Activated naive CD8-positive, alpha-beta T cell (primary cell): ENCODE measurements around the gene PCDHA4.
"Not testable (repeated sequence)": the region's sequence is repeated elsewhere in the genome, so short reads cannot be mapped to it uniquely, and the experiment has no call there.

Experiments used
- H3K27ac Mint-ChIP-seq: one replicate; pipeline ENCODE4 v1.8.0; 2021; ENCODE audit warnings: mixed read lengths
- H3K27me3 Mint-ChIP-seq: one replicate; pipeline ENCODE4 v1.8.0; 2021; ENCODE audit warnings: mixed read lengths
- H3K36me3 Mint-ChIP-seq: one replicate; pipeline ENCODE4 v1.8.0; 2021; ENCODE audit warnings: mixed read lengths
- H3K4me1 Mint-ChIP-seq: one replicate; pipeline ENCODE4 v1.8.0; 2021; ENCODE audit warnings: low read depth, mixed read lengths
- H3K4me3 Mint-ChIP-seq: one replicate; pipeline ENCODE4 v1.8.0; 2021; ENCODE audit warnings: mild to moderate bottlenecking, mixed read lengths
- H3K9me3 Mint-ChIP-seq: one replicate; pipeline ENCODE4 v1.8.0; 2021; ENCODE audit warnings: low read depth, mixed read lengths

Gene PCDHA4

DNA sequence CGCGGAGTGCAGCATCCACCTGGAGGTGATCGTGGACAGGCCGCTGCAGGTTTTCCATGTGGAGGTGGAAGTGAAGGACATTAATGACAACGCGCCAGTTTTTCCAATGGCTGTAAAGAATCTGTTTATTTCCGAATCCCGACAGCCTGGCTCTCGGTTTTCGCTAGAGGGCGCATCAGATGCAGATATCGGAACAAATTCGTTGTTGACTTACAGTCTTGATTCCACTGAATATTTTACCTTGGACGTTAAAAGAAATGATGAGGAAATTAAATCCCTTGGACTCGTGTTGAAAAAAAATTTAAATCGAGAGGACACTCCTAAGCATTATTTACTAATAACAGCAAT lies 5.4 kb upstream of the PCDHA4 start:
- Mint-ChIP-seq H3K36me3 (peaks cover 24% of the 10 kb centered on the region), H3K4me3 (no peak overlapping the region), H3K27me3 (peaks cover 44% of the 10 kb centered on the region), H3K9me3 (peaks cover 23% of the 10 kb centered on the region), H3K4me1 (no peaks in the 10 kb centered on the region), H3K27ac (no peak overlapping the region)

DNA sequence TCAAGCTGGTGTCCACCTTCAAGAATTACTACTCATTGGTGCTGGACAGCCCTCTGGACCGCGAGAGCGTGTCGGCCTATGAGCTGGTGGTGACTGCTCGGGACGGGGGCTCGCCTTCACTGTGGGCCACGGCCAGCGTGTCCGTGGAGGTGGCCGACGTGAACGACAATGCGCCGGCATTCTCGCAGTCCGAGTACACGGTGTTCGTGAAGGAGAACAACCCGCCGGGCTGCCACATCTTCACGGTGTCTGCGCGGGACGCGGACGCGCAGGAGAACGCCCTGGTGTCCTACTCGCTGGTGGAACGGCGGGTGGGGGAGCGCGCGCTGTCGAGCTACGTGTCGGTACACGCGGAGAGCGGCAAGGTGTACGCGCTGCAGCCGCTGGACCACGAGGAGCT lies 4.5 kb upstream of the PCDHA4 start:
- Mint-ChIP-seq H3K36me3 (peaks cover 27% of the 10 kb centered on the region), H3K27me3 (peaks cover 47% of the 10 kb centered on the region), H3K9me3 (peaks cover 27% of the 10 kb centered on the region)
- H3K4me1 Mint-ChIP-seq, H3K27ac Mint-ChIP-seq, H3K4me3 Mint-ChIP-seq: not testable (repeated sequence)

DNA sequence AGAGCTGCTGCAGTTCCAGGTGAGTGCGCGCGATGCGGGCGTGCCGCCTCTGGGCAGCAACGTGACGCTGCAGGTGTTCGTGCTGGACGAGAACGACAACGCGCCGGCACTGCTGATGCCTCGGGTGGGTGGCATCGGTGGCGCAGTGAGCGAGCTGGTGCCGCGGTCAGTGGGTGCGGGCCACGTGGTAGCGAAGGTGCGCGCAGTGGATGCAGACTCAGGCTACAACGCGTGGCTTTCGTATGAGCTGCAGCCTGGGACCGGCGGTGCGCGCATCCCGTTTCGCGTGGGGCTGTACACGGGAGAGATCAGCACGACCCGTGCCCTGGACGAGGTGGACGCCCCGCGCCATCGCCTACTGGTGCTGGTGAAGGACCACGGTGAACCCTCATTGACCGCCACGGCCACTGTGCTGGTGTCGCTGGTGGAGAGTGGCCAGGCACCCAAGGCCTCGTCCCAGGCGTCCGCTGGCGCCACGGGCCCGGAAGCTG lies 4.0 kb upstream of the PCDHA4 start:
- Mint-ChIP-seq H3K9me3 (peaks cover 27% of the 10 kb centered on the region), H3K36me3 (peaks cover 30% of the 10 kb centered on the region), H3K27me3 (peaks cover 47% of the 10 kb centered on the region), H3K4me3 (no peak overlapping the region), H3K4me1 (no peaks in the 10 kb centered on the region), H3K27ac (no peak overlapping the region)

DNA sequence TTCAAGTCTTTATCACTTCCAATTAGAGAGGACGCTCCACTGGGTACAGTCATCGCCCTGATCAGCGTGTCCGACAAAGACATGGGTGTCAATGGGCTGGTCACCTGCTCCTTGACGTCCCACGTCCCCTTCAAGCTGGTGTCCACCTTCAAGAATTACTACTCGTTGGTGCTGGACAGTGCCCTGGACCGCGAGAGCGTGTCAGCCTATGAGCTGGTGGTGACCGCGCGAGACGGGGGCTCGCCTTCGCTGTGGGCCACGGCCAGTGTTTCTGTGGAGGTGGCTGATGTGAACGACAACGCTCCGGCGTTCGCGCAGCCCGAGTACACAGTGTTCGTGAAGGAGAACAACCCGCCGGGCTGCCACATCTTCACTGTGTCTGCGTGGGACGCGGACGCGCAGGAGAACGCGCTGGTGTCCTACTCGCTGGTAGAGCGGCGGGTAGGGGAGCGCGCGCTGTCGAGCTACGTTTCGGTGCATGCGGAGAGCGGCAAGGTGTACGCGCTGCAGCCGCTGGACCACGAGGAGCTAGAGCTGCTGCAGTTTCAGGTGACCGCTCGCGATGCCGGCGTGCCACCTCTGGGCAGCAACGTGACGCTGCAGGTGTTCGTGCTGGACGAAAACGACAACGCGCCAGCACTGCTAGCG lies 1.5 kb downstream of the PCDHA4 start:
- H3K27me3 Mint-ChIP-seq, result peaks cover 38% of the 10 kb centered on the region
- not testable (repeated sequence) for H3K4me1 Mint-ChIP-seq, H3K27ac Mint-ChIP-seq, H3K4me3 Mint-ChIP-seq
- H3K9me3 Mint-ChIP-seq, result peaks cover 26% of the 10 kb centered on the region
- peaks cover 22% of the 10 kb centered on the region for H3K36me3 Mint-ChIP-seq

DNA sequence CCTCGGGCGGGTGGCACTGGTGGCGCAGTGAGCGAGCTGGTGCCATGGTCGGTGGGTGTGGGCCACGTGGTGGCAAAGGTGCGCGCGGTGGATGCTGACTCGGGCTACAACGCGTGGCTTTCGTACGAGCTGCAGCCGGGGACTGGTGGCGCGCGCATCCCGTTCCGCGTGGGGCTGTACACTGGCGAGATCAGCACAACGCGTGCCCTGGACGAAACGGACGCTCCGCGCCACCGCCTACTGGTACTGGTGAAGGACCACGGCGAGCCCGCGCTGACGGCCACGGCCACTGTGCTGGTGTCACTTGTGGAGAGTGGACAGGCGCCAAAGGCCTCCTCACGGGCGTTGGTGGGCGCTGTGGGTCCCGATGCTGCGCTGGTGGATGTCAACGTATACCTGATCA lies 2.0 kb downstream of the PCDHA4 start:
- Mint-ChIP-seq H3K4me1 (no peaks in the 10 kb centered on the region), H3K9me3 (peaks cover 21% of the 10 kb centered on the region), H3K27ac (no peak overlapping the region), H3K27me3 (peaks cover 35% of the 10 kb centered on the region), H3K4me3 (no peak overlapping the region), H3K36me3 (peaks cover 21% of the 10 kb centered on the region)

DNA sequence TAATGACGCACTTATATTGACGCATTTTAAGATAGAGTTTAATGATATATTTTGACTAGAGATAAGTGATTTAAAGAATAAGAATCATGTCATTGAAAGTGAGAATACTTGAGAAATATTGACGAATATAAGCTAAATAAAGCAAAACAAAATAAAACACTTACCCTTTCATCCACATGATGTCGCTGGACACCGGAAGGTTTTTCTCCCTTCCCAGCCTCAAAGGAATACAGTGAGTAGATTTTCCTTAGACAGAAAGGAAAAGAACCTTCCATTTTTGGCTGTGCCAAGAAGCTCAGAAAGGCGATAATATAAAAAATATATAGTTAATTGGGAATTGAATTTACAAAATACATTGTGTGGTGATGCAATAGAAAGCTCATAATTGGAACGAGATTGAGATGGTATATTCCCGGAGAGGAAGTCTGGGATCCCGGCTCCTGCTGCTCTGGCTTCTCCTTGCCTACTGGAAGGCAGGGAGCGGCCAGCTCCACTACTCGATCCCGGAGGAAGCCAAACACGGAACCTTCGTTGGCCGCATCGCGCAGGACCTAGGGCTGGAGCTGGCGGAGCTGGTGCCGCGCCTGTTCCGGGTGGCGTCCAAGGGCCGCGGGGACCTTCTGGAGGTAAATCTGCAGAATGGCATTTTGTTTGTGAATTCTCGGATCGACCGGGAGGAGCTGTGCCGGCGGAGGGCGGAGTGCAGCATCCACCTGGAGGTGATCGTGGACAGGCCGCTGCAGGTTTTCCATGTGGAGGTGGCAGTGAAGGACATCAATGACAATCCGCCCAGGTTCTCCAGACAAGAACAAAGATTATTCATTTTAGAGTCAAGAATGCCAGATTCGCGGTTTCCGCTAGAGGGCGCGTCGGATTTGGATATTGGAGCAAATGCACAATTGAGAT lies 14.8 kb downstream of the PCDHA4 start, which contains the start of gene PCDHA5:
PCDHA5 (plus strand) TSS at position 239 of the 906 bp plus-strand sequence.
- Mint-ChIP-seq H3K36me3 (peaks cover 9% of the 10 kb centered on the region), H3K27me3 (peaks cover 6% of the 10 kb centered on the region), H3K4me1 (no peaks in the 10 kb centered on the region), H3K27ac (no peak within 1 kb of the TSS), H3K9me3 (peaks cover 7% of the 10 kb centered on the region), H3K4me3 (no peak within 1 kb of the TSS)

DNA sequence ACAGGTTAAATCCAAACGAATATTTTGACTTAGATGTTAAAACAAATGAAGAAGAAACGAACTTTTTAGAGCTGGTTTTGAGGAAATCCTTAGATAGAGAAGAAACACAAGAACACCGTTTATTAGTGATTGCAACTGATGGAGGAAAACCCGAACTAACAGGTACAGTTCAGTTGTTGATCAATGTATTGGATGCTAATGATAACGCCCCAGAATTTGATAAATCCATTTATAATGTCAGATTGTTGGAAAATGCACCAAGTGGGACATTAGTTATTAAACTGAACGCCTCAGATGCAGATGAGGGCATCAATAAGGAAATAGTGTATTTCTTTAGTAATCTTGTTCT lies 15.4 kb downstream of the PCDHA4 start:
- H3K4me3 Mint-ChIP-seq, result no peak overlapping the region
- peaks cover 12% of the 10 kb centered on the region for H3K36me3 Mint-ChIP-seq
- H3K9me3 Mint-ChIP-seq, result peaks cover 11% of the 10 kb centered on the region
- H3K27ac Mint-ChIP-seq, result no peak overlapping the region
- H3K4me1 Mint-ChIP-seq, result no peaks in the 10 kb centered on the region
- peaks cover 10% of the 10 kb centered on the region for H3K27me3 Mint-ChIP-seq

DNA sequence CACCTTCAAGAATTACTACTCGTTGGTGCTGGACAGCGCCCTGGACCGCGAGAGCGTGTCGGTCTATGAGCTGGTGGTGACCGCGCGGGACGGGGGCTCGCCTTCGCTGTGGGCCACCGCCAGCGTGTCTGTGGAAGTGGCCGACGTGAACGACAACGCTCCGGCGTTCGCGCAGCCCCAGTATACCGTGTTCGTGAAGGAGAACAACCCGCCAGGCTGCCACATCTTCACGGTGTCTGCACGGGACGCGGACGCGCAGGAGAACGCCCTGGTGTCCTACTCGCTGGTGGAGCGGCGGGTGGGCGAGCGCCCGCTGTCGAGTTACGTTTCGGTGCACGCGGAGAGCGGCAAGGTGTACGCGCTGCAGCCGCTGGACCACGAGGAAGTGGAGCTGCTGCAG lies 16.1 kb downstream of the PCDHA4 start:
- not testable (repeated sequence) for H3K4me1 Mint-ChIP-seq, H3K36me3 Mint-ChIP-seq, H3K27ac Mint-ChIP-seq, H3K4me3 Mint-ChIP-seq
- Mint-ChIP-seq H3K27me3 (peaks cover 17% of the 10 kb centered on the region), H3K9me3 (peaks cover 11% of the 10 kb centered on the region)

DNA sequence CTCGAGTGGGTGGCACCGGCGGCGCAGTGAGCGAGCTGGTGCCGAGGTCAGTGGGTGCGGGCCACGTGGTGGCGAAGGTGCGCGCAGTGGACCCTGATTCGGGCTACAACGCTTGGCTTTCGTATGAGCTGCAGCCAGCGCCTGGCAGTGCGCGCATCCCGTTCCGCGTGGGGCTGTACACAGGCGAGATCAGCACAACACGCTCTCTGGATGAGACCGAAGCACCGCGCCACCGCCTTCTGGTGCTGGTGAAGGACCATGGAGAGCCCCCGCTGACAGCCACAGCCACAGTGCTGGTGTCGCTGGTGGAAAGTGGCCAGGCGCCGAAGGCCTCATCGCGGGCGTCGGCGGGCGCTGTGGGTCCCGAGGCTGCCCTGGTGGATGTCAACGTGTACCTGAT lies 16.6 kb downstream of the PCDHA4 start:
- H3K27ac Mint-ChIP-seq, result no peak overlapping the region
- no peak overlapping the region for H3K4me3 Mint-ChIP-seq
- H3K36me3 Mint-ChIP-seq, result peaks cover 10% of the 10 kb centered on the region
- peaks cover 14% of the 10 kb centered on the region for H3K9me3 Mint-ChIP-seq
- peaks cover 17% of the 10 kb centered on the region for H3K27me3 Mint-ChIP-seq
- H3K4me1 Mint-ChIP-seq, result no peaks in the 10 kb centered on the region

DNA sequence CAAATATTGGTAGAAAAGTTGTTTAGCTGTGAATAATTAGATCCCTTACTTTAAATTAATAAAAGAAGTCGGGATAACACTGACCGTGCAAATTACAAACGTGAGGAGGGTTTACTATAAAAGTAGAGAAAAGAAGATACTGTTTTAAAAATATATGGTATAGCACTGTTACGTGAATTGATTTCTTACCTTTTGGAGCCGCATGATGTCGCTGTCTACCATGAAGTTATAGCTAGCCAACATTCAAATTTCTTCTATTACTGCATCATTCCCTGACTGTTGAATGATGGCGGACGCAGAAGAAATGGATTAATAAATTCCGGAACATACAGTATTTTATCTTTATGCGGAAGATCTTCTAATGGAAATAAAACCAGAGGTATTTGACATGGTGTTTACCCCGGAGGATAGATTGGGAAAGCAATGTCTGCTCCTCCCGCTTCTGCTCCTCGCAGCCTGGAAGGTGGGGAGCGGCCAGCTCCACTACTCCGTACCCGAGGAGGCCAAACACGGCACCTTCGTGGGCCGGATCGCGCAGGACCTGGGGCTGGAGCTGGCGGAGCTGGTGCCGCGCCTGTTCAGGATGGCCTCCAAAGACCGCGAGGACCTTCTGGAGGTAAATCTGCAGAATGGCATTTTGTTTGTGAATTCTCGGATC lies 21.0 kb downstream of the PCDHA4 start, which contains the start of gene PCDHA6:
PCDHA6 (plus strand) TSS at position 257 of the 658 bp plus-strand sequence; CDS start at position 389, 132 bp downstream.
- Mint-ChIP-seq H3K36me3 (peaks cover 17% of the 10 kb centered on the region), H3K9me3 (peaks cover 20% of the 10 kb centered on the region), H3K27ac (no peak within 1 kb of the TSS), H3K4me3 (peak within 1 kb of the TSS; percentile 2), H3K27me3 (peaks cover 33% of the 10 kb centered on the region), H3K4me1 (no peaks in the 10 kb centered on the region)

DNA sequence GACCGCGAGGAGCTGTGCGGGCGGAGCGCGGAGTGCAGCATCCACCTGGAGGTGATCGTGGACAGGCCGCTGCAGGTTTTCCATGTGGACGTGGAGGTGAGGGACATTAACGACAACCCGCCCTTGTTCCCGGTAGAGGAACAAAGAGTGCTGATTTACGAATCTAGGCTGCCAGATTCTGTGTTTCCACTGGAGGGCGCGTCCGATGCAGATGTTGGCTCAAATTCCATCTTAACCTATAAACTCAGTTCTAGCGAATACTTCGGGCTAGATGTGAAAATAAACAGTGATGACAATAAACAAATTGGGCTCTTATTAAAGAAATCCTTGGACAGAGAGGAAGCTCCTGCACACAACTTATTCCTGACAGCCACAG lies 21.5 kb downstream of the PCDHA4 start:
- peak overlapping the region; percentile 2 for H3K4me3 Mint-ChIP-seq
- H3K27me3 Mint-ChIP-seq, result peaks cover 37% of the 10 kb centered on the region
- peaks cover 20% of the 10 kb centered on the region for H3K36me3 Mint-ChIP-seq
- H3K9me3 Mint-ChIP-seq, result peaks cover 20% of the 10 kb centered on the region
- no peak overlapping the region for H3K27ac Mint-ChIP-seq
- no peaks in the 10 kb centered on the region for H3K4me1 Mint-ChIP-seq

DNA sequence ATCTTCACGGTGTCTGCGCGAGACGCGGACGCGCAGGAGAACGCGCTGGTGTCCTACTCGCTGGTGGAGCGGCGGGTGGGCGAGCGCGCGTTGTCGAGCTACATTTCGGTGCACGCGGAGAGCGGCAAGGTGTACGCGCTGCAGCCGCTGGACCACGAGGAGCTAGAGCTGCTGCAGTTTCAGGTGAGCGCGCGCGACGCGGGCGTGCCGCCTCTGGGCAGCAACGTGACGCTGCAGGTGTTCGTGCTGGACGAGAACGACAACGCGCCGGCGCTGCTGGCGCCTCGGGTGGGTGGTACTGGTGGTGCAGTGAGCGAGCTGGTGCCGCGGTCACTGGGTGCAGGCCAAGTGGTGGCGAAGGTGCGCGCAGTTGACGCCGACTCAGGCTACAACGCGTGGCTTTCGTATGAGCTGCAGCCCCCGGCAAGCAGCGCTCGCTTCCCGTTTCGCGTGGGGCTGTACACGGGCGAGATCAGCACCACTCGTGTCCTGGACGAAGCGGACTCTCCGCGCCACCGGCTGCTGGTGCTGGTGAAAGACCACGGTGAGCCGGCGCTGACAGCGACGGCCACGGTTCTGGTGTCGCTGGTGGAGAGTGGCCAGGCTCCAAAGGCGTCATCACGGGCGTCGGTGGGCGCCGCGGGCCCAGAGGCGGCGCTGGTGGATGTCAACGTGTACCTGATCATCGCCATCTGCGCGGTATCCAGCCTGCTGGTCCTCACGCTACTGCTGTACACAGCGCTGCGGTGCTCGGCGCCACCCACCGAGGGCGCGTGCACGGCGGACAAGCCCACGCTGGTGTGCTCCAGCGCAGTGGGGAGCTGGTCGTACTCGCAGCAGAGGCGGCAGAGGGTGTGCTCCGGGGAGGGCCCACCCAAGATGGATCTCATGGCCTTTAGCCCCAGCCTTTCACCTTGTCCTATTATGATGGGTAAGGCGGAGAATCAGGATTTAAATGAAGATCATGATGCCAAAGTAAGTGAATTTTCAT lies 22.9 kb downstream of the PCDHA4 start:
- Mint-ChIP-seq H3K27me3 (peaks cover 45% of the 10 kb centered on the region), H3K36me3 (peaks cover 26% of the 10 kb centered on the region), H3K9me3 (peaks cover 25% of the 10 kb centered on the region)
- not testable (repeated sequence) for H3K4me1 Mint-ChIP-seq, H3K4me3 Mint-ChIP-seq, H3K27ac Mint-ChIP-seq

DNA sequence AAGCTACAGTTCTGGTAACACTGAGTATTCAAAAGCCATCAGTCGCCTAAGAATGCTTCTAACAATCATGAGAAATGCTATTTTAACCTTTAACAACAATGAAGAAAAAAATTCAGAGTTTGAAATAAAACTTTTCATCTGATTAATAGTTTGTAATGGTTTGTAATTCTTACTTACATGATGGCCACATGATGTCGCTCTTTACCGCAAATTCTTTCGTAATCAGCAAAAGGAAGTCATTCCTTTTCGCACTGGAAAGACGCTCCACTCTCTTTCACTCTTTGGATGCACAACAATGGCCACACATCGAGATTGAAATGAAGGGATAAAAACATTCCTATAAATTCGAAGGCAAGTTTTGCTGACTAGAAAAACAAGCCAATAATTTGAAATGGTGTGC lies 27.1 kb downstream of the PCDHA4 start, which contains the start of gene PCDHA7:
PCDHA7 (plus strand) TSS at position 277 of the 400 bp plus-strand sequence; CDS start at position 392, 115 bp downstream.
- H3K9me3 Mint-ChIP-seq, result peaks cover 15% of the 10 kb centered on the region
- H3K27me3 Mint-ChIP-seq, result peaks cover 29% of the 10 kb centered on the region
- no peak within 1 kb of the TSS for H3K27ac Mint-ChIP-seq
- no peak within 1 kb of the TSS for H3K4me3 Mint-ChIP-seq
- no peaks in the 10 kb centered on the region for H3K4me1 Mint-ChIP-seq
- H3K36me3 Mint-ChIP-seq, result peaks cover 16% of the 10 kb centered on the region

DNA sequence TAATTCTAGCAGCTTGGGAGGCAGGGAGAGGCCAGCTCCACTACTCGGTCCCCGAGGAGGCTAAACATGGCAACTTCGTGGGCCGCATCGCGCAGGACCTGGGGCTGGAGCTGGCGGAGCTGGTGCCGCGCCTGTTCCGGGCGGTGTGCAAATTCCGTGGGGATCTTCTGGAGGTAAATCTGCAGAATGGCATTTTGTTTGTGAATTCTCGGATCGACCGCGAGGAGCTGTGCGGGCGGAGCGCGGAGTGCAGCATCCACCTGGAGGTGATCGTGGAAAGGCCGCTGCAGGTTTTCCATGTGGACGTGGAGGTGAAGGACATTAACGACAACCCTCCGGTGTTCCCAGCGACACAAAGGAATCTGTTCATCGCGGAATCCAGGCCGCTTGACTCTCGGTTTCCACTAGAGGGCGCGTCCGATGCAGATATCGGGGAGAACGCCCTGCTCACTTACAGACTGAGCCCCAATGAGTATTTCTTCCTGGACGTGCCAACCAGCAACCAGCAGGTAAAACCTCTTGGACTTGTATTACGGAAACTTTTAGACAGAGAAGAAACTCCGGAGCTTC lies 27.7 kb downstream of the PCDHA4 start:
- Mint-ChIP-seq H3K27me3 (peaks cover 29% of the 10 kb centered on the region), H3K36me3 (peaks cover 16% of the 10 kb centered on the region), H3K9me3 (peaks cover 15% of the 10 kb centered on the region)
- not testable (repeated sequence) for H3K4me3 Mint-ChIP-seq, H3K27ac Mint-ChIP-seq, H3K4me1 Mint-ChIP-seq
